ENCODE results near the gene TRAF4. TPM values are rescaled to one million over a fixed set of nuclear protein-coding genes. Genes with fewer than 3 reads are reported as not detected.

The TRAF4 gene
- total and polyA plus RNA-seq, 9 of the 15 experiments (the other 6 are each of a cell fraction or from before 2014, with no cell fraction given) = 2.4 to 147 (median 72.4) TPM

DNA sequence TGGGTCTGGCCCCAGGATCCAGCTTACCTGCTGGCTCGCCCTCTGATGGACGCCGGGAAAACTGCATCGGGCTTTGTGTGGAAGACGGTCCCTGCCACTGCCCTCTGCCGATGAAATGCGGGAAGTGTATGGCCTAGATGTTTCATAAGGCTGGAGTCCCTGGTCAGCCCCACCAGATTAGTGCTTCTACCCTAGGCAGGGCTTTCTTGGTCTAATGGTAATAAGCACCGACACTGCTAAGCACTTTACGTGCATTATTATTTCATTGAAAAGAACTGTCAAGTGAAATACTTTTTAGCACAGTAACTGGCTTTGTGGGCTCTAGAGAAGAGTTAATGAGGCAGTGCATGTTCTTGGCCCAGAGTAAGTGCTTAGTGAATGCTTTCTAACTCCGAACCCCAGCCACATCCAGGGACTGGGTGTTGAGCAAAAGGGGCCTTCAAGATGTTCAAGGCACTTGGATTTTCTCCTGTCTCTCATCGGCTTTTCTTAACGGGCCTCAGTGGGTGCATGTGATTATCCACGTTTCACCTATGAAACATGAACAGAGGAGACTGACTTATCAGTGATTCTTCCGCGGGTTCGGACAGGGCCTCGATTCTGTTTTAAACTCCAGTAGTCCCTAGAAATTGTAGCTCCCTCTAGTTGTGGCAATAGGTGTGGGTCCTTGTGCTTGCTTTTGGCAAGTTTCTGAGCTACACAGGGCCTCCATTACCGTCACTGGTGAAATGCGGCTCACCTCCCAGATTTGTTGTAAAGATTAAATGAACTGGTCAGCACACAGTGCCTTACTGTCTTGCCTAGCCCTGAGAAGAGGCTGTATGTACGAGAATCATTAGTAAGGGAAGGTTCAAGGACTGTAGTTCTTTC lies 6.6 kb downstream of the TRAF4 start (continued):
- TF ChIP-seq, protein P1, sequence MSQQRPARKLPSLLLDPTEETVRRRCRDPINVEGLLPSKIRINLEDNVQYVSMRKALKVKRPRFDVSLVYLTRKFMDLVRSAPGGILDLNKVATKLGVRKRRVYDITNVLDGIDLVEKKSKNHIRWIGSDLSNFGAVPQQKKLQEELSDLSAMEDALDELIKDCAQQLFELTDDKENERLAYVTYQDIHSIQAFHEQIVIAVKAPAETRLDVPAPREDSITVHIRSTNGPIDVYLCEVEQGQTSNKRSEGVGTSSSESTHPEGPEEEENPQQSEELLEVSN (IDR thresholded peaks at IDR 0.05; ENCODE audit: borderline replicate concordance in 1 of 2, extremely low read depth in 1 of 2, insufficient read depth in 1 of 2, insufficient read length in 1 of 2, low read depth in 1 of 2, low read length in 1 of 2, poor library complexity in 1 of 2, severe bottlenecking in 1 of 2) = peak in 1 of 2 experiments; percentile 21
- peak; percentile 88 for TF ChIP-seq KLF16 (IDR thresholded peaks at IDR 0.05)
- TF ChIP-seq, protein P2, sequence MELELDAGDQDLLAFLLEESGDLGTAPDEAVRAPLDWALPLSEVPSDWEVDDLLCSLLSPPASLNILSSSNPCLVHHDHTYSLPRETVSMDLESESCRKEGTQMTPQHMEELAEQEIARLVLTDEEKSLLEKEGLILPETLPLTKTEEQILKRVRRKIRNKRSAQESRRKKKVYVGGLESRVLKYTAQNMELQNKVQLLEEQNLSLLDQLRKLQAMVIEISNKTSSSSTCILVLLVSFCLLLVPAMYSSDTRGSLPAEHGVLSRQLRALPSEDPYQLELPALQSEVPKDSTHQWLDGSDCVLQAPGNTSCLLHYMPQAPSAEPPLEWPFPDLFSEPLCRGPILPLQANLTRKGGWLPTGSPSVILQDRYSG (tag; conservative IDR thresholded peaks at IDR 0.05; ENCODE audit: low read depth) = no peak
- TF ChIP-seq ZFP36 (IDR thresholded peaks at IDR 0.05; ENCODE audit: low read depth, low read length, partially characterized antibody) = peak; percentile 17
- TF ChIP-seq ETS1 (conservative IDR thresholded peaks at IDR 0.05; ENCODE audit: control insufficient read depth, low read depth, low read length) = peak; percentile 20; the same call in 1 of the 2 replicates
- TF ChIP-seq CREB1 (IDR thresholded peaks at IDR 0.05) = peak; percentile 50; the same call in 1 of the 2 replicates
- peak; percentile 66; the same call in 1 of the 2 replicates for TF ChIP-seq CREB1 (CRISPR knock-in tag; IDR thresholded peaks at IDR 0.05)
- peak; percentile 61; the same call in 1 of the 2 replicates for TF ChIP-seq RNF2 (IDR thresholded peaks at IDR 0.05)
- peak; percentile 94 for TF ChIP-seq MYNN (IDR thresholded peaks at IDR 0.05)
- no peak for TF ChIP-seq MYNN (CRISPR knock-in tag; IDR thresholded peaks at IDR 0.05)
- TF ChIP-seq ZNF695 (CRISPR knock-in tag; IDR thresholded peaks at IDR 0.05) = no peak
- 0 out of 2 replicates have a peak, but pooled peaks have one; percentile 29 for TF ChIP-seq ZNF143 (CRISPR knock-in tag; IDR thresholded peaks at IDR 0.05)
- TF ChIP-seq RAD51 (IDR thresholded peaks at IDR 0.05; ENCODE audit: borderline replicate concordance, low read depth) = peak; percentile 6; the same call in 1 of the 2 replicates
- TF ChIP-seq ZNF644 (tag; IDR thresholded peaks at IDR 0.05; ENCODE audit: low read depth) = no peak
- no peak for TF ChIP-seq ZNF589 (CRISPR knock-in tag; IDR thresholded peaks at IDR 0.05; ENCODE audit: low read depth)
- TF ChIP-seq E2F4 (CRISPR knock-in tag; IDR thresholded peaks at IDR 0.05; ENCODE audit: low read depth) = no peak
- TF ChIP-seq, protein P3, sequence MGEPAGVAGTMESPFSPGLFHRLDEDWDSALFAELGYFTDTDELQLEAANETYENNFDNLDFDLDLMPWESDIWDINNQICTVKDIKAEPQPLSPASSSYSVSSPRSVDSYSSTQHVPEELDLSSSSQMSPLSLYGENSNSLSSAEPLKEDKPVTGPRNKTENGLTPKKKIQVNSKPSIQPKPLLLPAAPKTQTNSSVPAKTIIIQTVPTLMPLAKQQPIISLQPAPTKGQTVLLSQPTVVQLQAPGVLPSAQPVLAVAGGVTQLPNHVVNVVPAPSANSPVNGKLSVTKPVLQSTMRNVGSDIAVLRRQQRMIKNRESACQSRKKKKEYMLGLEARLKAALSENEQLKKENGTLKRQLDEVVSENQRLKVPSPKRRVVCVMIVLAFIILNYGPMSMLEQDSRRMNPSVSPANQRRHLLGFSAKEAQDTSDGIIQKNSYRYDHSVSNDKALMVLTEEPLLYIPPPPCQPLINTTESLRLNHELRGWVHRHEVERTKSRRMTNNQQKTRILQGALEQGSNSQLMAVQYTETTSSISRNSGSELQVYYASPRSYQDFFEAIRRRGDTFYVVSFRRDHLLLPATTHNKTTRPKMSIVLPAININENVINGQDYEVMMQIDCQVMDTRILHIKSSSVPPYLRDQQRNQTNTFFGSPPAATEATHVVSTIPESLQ (CRISPR knock-in tag; IDR thresholded peaks at IDR 0.05) = 0 out of 2 replicates have a peak, but pooled peaks have one; percentile 35
- TF ChIP-seq, protein P4, sequence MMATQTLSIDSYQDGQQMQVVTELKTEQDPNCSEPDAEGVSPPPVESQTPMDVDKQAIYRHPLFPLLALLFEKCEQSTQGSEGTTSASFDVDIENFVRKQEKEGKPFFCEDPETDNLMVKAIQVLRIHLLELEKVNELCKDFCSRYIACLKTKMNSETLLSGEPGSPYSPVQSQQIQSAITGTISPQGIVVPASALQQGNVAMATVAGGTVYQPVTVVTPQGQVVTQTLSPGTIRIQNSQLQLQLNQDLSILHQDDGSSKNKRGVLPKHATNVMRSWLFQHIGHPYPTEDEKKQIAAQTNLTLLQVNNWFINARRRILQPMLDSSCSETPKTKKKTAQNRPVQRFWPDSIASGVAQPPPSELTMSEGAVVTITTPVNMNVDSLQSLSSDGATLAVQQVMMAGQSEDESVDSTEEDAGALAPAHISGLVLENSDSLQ (IDR thresholded peaks at IDR 0.05) = no peak

All from K562 (cell line).